ENCODE results near the gene BIVM.

BIVM gene

GRCh38 chr13:102845630-102846260 is 46.8 kb downstream of the BIVM start, which contains the start of gene ERCC5:
ERCC5 (plus strand) TSS chr13:102846032; CDS start chr13:102846267, 235 bp downstream.
- DNase-seq, result peak; percentile 99 to 100

GRCh38 chr13:102846261-102847015 is 47.5 kb downstream of the BIVM start:
- peak; percentile 71 to 78 for DNase-seq

DNA sequence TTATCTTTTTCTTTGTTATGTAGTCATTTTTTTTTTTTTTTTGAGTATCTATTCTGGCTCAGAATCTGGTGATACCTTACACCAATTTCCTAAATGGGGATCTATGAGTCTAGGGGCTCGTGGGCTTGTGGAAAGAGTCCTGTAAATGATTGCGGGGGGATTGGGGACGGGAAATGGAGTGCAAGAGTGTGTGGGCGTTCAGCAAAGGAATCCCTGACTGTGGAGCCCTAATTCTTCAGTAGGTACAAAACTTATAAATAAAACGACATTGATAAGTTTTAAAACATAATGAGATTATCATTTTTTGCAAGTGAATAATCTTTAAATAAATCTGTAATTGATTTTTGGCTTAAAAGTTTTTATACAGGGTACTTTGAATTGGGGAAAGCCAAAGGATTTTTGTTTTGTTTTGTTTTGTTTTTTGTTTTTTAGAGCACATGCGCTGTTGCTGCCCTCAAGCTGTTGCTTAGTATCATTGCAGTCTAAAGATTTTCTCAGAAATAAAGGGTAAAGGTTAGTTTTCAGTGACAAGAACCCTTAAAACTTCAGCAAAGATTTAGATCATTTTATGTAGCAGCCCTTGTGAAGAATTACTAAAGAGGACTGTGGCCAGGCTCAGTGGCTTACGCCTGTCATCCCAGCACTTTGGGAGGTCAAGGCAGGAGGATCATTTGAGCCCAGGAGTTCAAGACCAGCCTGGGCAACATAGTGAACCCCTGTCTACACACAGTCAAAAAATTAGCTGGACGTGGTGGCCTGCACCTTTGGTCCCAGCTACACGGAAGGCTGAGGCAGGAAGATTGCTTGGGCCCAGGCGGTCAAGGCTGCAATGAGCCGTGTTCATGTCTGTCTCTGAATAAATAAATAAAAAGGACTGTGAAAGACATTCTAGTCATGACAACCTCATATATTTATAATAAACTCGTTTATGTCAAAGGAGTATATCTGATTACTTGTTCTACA is 48.6 kb downstream of the BIVM start:
- DNase-seq, result peak; percentile 20 to 45

DNA sequence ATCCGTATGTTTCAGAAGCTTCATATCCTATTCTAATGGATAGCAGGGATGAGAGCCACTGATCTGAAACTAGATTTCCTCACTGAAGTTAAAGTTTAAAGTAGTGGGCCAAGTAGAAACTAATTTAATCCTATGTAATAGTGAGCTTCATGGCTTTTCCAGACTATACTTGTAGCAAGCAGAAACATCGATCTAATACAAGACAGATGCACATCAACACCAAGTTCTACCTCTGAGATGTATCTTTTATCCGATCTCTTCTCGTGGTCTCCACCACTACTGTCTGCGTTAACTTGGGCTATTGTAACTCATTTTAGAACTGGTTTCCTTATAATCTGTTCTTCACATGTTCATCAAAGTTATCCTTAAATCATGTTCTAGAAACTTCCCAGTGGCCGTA is 50.0 kb downstream of the BIVM start:
- DNase-seq, result no peak

GRCh38 chr13:102852556-102852955 is 53.6 kb downstream of the BIVM start:
- no peak for DNase-seq

DNA sequence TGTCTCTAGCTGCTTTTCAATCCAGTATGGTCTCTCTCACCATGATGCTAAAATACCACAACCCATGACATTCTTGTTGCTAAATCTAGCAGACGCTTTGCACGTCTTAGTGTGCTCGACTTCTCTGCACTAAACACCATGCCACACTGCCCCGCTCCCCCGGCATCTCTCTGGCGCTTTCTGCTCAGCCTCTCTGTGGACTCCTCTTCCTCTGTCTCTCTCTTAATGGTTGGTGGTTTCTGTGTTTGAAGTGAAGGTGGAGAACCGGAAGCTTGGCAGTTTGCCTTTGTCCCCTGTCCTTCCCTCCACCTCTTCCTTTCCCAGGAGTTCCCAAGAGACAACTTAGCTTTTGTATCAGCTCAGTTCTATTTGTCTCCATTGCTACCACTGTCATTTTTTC is 55.8 kb downstream of the BIVM start:
- no peak for DNase-seq

DNA sequence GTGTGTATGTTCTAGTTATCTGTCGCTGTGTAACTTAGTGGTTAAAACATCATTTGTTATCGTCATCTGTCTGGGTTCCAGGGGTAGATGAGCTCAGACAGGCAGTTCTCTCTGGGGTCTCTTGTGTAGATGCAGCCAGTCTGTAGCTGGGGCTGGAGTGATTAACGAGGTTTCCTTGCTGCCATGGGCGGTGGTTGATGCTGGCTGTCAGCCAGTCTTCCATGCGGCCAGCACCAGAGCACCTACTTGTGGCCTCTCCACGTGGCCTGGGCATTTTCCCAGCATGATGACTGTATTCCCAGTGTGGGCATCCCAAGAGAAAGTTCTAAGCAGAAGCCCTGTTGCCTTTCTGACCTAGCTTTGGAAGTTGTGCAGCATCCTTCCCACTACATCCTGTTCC is 57.6 kb downstream of the BIVM start:
- no peak for DNase-seq

DNA sequence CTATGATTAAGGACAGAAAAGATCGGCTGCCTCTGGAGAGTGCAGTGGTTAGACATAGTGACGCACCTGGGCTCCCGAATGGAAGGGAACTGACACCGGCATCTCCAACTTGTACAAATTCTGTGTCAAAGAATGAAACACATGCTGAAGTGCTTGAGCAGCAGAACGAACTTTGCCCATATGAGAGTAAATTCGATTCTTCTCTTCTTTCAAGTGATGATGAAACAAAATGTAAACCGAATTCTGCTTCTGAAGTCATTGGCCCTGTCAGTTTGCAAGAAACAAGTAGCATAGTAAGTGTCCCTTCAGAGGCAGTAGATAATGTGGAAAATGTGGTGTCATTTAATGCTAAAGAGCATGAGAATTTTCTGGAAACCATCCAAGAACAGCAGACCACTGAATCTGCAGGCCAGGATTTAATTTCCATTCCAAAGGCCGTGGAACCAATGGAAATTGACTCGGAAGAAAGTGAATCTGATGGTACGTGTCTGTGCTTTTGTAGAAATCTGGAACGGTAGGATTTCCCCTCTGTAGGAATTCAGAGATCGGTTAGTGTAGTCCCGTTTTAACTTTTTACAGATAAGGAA is 63.8 kb downstream of the BIVM start:
- DNase-seq, result no peak

- no peak for DNase-seq
Observed at GRCh38 chr13:102863590-102863989, 64.7 kb downstream of the BIVM start.

- DNase-seq, result no peak
Observed at GRCh38 chr13:102868366-102868936, 69.5 kb downstream of the BIVM start.

- peak in 1 of 2 donors; percentile 34 for DNase-seq
Observed at GRCh38 chr13:102869948-102870676, 71.2 kb downstream of the BIVM start.

GRCh38 chr13:102870677-102871415 is 71.9 kb downstream of the BIVM start:
- peak; percentile 38 to 48 for DNase-seq

DNA sequence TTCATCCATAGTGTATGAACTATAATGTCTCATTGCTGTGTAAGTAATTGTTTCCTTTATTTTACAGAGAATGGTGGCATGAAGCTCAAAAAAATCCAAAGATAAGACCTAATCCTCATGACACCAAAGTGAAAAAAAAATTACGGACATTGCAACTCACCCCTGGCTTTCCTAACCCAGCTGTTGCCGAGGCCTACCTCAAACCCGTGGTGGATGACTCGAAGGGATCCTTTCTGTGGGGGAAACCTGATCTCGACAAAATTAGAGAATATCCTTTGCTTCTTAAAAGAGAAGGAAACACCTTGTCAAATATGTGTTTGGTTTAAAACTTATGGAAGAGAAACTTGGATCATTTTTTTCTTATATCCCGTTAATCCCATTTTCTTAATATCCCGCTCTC is 73.2 kb downstream of the BIVM start:
- no peak for DNase-seq

DNA sequence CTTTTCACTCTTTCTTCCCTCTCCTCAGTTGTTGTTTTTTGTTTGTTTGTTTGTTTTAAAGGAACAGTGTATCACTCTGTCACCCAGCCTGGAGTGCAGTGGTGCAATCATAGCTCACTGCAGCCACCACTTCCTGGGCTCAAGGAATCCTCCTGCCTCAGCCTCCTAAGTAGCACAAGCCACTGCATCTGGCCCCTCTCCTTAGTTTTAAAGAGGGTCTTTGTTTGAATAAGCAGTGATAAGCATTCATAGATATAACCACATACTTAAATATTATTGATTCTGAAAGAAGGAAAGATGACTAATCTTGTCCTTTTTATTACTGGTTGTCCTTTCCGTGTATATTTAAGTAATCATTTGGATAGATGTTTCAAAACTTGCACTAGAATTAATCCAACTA is 73.6 kb downstream of the BIVM start:
- no peak for DNase-seq

GRCh38 chr13:102873653-102874052 is 74.7 kb downstream of the BIVM start:
- DNase-seq, result peak; percentile 32 to 58

DNA sequence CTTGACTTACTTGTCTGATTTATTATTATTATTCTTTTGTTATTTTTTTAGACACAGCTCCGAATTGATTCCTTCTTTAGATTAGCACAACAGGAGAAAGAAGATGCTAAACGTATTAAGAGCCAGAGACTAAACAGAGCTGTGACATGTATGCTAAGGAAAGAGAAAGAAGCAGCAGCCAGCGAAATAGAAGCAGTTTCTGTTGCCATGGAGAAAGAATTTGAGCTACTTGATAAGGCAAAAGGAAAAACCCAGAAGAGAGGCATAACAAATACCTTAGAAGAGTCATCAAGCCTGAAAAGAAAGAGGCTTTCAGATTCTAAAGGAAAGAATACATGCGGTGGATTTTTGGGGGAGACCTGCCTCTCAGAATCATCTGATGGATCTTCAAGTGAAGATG is 76.3 kb downstream of the BIVM start:
- no peak for DNase-seq

GRCh38 chr13:102877303-102877702 is 78.4 kb downstream of the BIVM start:
- peak in 1 of 2 donors; percentile 9 for DNase-seq

- no peak for DNase-seq
Observed at GRCh38 chr13:102878481-102878880, 79.6 kb downstream of the BIVM start.

DNA sequence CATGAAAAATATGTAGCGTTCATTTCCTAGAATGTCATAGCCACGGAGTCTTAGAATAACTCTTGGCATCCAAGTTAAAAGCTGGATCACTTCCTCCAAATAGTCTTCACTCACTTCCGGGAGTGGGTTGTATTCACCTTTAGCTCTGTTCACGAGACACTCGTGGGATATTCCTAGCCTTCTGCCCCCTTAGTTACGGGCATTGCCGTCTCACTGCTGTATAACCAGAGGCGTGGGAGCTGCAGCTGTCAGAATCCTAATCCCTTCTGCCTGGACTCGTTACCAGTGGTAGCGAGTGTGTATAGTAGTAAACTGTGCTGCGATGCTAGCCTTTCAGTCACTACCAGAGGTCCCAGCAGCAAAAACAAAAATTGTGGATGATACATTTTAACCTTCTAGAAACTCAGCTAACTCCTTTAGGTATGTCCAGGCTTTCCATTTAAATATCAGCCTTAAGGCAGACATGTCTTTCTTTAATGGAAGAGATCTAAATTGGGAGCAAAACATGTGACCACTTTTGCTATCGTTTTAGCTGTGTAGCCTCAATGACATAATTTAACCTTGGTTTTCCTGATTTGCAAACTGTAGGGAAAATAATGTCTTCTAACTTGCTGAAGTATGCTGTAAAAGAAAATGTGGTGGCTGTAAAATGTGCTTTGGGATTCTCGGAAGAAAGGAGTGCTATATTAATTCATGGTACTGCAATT is 81.0 kb downstream of the BIVM start:
- no peak for DNase-seq
